Left renal cortex interstitium (tissue), 4 donors: ENCODE results near the gene KLK10. TPM values are rescaled to one million over a fixed set of nuclear protein-coding genes. Genes with fewer than 3 reads are reported as not detected.

ENCODE experiments used
- DNase-seq, 4 donors: peaks; one replicate each; pipeline ENCODE4 v3.0.0-alpha.2; 2013; ENCODE audit warnings: low read depth in 4 of 4, low spot score in 2 of 4, missing footprints in 1 of 4
- polyA plus RNA-seq, 4 donors: library from polyadenylated mRNA; unstranded; fragments of 120-200 nt; gene quantifications; one replicate each; pipeline ENCODE4 v1.2.1, GENCODE V29; 2013; ENCODE audit not compliant: insufficient read length in 4 of 4

KLK10 gene
- polyA plus RNA-seq, 4 donors: 0.13 to 0.48 (median 0.19) TPM

- DNase-seq: no peak
Observed at GRCh38 chr19:51027126-51027806, 7.8 kb upstream of the KLK10 start.

GRCh38 chr19:51026554-51026831, 7.0 kb upstream of the KLK10 start, which contains the start of gene KLK11:
KLK11 (minus strand) TSS chr19:51026616; CDS start chr19:51025631, 985 bp downstream.
- no peak for DNase-seq

GRCh38 chr19:51025809-51026553, 6.5 kb upstream of the KLK10 start:
- DNase-seq: no peak

GRCh38 chr19:51025401-51025800, 5.9 kb upstream of the KLK10 start:
- DNase-seq: no peak

GRCh38 chr19:51024924-51025323, 5.4 kb upstream of the KLK10 start:
- DNase-seq: no peak

GRCh38 chr19:51023946-51024345, 4.4 kb upstream of the KLK10 start:
- no peak for DNase-seq

GRCh38 chr19:51022526-51022925, 3.0 kb upstream of the KLK10 start:
- no peak for DNase-seq

GRCh38 chr19:51020988-51021651, 1.6 kb upstream of the KLK10 start:
- DNase-seq: peak in 1 of 4 donors; percentile 50

- no peak for DNase-seq
Observed at GRCh38 chr19:51018745-51019543, 565 bp downstream of the KLK10 start.

GRCh38 chr19:51016798-51017683, 2.5 kb downstream of the KLK10 start:
- DNase-seq: peak in 1 of 4 donors; percentile 32

GRCh38 chr19:51015691-51016267, 3.7 kb downstream of the KLK10 start:
- no peak for DNase-seq

GRCh38 chr19:51014242-51014641, 5.3 kb downstream of the KLK10 start:
- no peak for DNase-seq

GRCh38 chr19:51012661-51013190, 6.8 kb downstream of the KLK10 start:
- DNase-seq: no peak

- DNase-seq: no peak
Observed at GRCh38 chr19:51010066-51010795, 9.3 kb downstream of the KLK10 start.

GRCh38 chr19:51009061-51009891, 10.2 kb downstream of the KLK10 start:
- no peak for DNase-seq

GRCh38 chr19:51007488-51007887, 12.0 kb downstream of the KLK10 start:
- DNase-seq: no peak

- no peak for DNase-seq
Observed at GRCh38 chr19:51006406-51006805, 13.1 kb downstream of the KLK10 start.

GRCh38 chr19:51005248-51005647, 14.3 kb downstream of the KLK10 start:
- no peak for DNase-seq
